ENCODE results near the gene PRAF2.

The PRAF2 gene

GRCh38 chrX:49041744-49042580 is 31.8 kb downstream of the PRAF2 start:
- peak; percentile 6 for DNase-seq

- no peak for DNase-seq
Measured at GRCh38 chrX:49040376-49040955, 33.3 kb downstream of the PRAF2 start.

GRCh38 chrX:49039598-49040375 is 34.0 kb downstream of the PRAF2 start:
- DNase-seq: peak; percentile 65

GRCh38 chrX:49037883-49038475 is 35.8 kb downstream of the PRAF2 start:
- no peak for DNase-seq

GRCh38 chrX:49030283-49030682 is 43.5 kb downstream of the PRAF2 start:
- no peak for DNase-seq

- DNase-seq: no peak
Measured at GRCh38 chrX:49029876-49030275, 43.9 kb downstream of the PRAF2 start.

Measured in stimulated activated CD4-positive, alpha-beta T cell treated with anti-CD3 and anti-CD28 coated beads, Interleukin-15, amount 100 ng/mL, for 24 hours (primary cell).